NB4 (cell line): ENCODE measurements around the gene GPR153.

ENCODE experiments used
- DNase-seq: peaks from one replicate; pipeline ENCODE4 v3.0.0; 2010; ENCODE audit warnings: low read depth
- H3K4me3 ChIP-seq: one replicate; pipeline ENCODE4 v1.5.1; 2011; ENCODE audit warnings: mild to moderate bottlenecking, low read depth, low read length, moderate library complexity
- MYC ChIP-seq: IDR thresholded peaks from 2 replicates; pipeline ENCODE4 v1.6.1; 2011; ENCODE audit warnings: low read depth, low read length
- POLR2A ChIP-seq: IDR thresholded peaks from 2 replicates; pipeline ENCODE4 v1.6.1; 2011; ENCODE audit warnings: mild to moderate bottlenecking; ENCODE audit not compliant: insufficient read length; ENCODE audit errors: extremely low read depth
- TF ChIP-seq, protein P1 (sequence below): IDR thresholded peaks from one replicate; pipeline ENCODE4 v1.5.1; 2012; ENCODE audit warnings: low read depth, low read length
- TF ChIP-seq, protein P2 (sequence below): IDR thresholded peaks from 2 replicates; pipeline ENCODE4 v1.6.1; 2011; ENCODE audit warnings: low read depth, low read length

Gene GPR153

DNA sequence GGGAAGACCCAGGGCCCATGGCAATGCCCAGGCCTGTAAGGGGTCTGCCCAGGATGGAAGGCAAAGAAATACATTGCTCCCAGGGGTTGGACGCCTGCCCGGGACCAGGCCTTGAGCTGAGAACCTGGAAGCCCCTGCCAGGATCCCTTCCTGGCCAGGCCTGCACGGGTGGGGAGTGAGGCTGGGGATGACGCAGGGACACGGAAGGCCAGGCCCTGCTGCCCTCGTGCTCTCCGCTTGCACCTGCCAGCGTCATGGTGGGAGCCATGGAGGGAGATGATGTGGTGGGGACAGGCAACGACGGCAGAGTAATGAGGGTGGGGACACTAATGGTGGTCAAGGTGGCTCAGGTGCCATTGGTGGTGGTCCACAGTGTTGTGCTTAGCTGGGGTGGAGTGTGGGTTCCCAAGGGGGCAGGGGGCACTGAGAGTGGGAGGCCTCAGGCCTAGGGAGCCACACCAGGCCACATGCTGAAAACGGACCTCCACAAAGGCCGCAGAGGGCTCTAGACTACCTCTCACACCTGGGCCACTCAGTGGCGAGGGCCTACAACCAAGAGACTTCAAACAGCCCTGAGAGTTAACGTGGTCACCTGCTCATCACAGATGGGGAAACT is 12.6 kb downstream of the GPR153 start:
- H3K4me3 ChIP-seq: no peak overlapping the region
- DNase-seq: no peak
- TF ChIP-seq POLR2A (no peak), MYC (no peak)

DNA sequence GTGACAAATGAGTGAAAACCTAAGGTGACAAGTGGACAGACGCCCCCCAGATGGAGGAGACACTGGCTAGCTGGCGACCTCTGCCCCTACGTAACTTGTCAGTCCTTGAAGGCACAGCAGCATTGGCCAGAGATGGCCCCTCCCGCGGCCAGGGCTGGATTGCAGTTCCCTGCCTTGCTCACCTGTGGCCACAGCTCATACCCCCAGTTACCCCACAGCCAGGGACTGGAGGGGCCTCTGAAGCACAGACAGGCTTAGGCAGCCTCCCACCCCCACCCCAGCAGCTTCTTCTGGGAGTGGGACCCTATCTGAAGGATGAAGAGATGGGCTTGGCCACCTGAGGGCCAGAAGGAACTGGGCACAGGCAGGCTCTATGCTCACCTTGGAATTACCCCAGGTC is 13.2 kb downstream of the GPR153 start:
- TF ChIP-seq MYC: no peak
- TF ChIP-seq, protein P1, sequence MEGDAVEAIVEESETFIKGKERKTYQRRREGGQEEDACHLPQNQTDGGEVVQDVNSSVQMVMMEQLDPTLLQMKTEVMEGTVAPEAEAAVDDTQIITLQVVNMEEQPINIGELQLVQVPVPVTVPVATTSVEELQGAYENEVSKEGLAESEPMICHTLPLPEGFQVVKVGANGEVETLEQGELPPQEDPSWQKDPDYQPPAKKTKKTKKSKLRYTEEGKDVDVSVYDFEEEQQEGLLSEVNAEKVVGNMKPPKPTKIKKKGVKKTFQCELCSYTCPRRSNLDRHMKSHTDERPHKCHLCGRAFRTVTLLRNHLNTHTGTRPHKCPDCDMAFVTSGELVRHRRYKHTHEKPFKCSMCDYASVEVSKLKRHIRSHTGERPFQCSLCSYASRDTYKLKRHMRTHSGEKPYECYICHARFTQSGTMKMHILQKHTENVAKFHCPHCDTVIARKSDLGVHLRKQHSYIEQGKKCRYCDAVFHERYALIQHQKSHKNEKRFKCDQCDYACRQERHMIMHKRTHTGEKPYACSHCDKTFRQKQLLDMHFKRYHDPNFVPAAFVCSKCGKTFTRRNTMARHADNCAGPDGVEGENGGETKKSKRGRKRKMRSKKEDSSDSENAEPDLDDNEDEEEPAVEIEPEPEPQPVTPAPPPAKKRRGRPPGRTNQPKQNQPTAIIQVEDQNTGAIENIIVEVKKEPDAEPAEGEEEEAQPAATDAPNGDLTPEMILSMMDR: no peak
- no peak for TF ChIP-seq POLR2A
- TF ChIP-seq, protein P2, sequence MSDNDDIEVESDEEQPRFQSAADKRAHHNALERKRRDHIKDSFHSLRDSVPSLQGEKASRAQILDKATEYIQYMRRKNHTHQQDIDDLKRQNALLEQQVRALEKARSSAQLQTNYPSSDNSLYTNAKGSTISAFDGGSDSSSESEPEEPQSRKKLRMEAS: no peak
- H3K4me3 ChIP-seq: no peak overlapping the region
- no peak for DNase-seq

DNA sequence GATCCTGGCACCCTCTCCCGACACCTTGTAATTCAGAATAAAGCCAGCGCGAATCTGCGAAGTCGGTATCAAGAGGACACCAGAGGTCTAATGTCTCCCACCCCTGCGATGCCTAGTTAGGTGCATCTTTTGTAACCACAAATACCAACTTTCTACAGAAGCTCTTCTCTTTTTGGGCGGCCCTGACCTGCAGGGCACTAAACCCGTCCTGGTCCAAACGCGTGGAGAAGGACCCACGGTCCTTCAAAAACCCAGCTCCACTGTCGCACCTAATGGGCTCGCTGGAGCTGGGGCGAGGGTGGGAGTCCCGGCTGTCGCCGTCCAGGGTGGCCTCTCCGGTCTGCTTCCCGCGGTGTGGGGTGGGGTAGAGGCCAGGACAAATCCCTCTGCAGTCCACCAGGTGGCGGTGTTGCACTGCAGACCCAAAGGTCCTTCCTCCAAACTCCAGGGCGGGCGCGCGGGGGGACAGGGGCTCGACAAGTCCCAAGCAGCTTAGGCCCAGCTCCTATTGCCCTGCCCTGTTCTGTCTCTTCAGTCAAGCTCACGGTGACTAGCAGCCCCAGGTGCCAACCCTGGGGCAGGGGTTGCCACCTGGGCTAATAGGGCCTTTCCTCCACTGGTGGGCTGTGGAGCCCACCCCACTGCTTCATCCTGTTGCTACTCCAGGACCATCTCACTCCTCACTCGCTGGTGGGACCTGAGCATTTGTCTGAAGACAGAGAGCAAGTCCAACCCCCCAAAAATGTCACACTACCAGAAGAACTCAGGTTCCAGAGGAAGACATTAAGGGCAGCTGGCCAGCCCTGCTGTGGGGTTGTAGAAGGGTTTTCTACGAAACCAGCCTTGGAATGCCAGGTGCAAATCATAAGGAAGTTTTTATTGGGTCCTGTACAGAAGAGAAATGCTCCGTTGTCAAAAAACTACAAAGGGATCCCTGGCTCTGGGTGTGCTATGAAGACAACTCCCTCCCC is 14.1 kb downstream of the GPR153 start:
- peak; percentile 88 for DNase-seq
- H3K4me3 ChIP-seq: no peak overlapping the region
- TF ChIP-seq, protein P1: peak; percentile 72
- TF ChIP-seq MYC (no peak; the same call in 1 of the 2 replicates), POLR2A (no peak)
- TF ChIP-seq, protein P2: 0 out of 2 replicates have a peak, but pooled peaks have one; percentile 24

DNA sequence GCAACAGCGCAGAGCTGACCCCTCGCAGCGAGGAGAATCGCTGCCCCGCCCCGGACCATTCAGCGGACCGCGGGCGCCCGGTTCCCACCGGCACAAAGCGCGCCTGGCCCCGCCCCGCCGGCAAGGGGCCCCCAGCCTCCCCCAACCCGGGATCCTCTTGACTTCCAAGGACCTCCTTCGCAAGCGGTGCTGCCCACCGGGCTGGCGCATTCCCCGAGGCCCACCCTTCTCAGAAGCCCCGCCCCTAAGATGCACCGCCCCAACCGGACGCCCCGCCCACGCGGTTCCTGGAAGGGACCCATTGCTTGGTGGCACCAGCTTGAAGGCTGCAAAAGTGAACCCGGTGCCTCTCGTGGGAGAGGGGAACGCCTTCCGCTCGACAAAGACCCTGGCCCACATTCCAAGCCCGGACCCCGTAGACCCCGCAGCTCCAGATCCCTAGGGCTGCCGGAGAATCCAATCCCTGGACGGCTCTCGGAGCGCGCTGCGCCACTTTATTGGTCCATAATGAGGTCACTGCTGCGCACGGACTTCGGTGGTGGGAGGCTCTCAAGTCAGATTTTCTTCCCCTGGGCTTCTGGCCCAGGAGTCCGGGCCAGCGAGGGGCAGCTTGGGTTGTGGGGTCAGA is 14.9 kb downstream of the GPR153 start:
- no peak for TF ChIP-seq POLR2A
- TF ChIP-seq, protein P1: no peak
- TF ChIP-seq, protein P2: no peak
- TF ChIP-seq MYC: no peak

DNA sequence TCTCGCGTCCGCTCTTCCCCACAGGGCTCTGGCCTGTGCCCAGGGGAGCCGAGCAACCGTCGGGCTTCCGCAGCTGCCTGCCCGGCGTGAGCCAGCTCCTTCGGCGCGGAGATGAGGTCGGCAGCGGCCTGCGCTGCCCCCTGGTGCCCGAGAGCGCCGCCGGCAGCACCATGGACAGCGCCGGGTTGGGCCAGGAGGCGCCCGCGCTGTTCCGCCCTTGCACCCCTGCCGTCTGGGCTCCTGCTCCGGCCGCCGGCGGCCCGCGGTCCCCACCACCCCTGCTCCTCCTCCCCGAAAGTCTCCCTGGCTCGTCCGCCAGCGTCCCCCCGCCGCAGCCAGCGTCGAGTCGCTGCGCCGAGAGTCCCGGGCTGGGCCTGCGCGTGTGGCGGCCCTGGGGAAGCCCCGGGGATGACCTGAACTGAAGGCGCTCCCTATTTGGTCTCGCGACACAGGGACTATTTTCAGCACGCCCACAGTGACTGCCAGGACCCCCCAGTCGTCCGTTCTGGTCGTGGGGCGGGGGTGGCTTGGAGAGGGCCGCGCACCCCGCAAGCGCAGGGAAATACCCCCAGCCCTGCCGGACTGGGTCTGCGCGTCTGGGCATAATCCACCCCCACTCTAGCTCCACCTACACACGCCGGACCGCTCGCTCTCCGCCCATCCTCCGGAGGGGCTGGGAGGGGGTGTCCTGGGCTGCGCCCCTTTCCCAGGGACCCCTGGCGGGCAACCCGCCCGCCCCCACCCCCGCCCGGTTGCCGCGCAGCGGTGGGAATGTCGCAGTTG is 15.6 kb downstream of the GPR153 start:
- H3K4me3 ChIP-seq: no peak overlapping the region
- no peak for TF ChIP-seq POLR2A
- peak; percentile 56; the same call in 1 of the 2 replicates for TF ChIP-seq MYC
- TF ChIP-seq, protein P1: peak; percentile 85
- TF ChIP-seq, protein P2: peak; percentile 85
- peak; percentile 89 for DNase-seq

More for the DNA sequence above, 14.9 kb downstream of the GPR153 start:
- H3K4me3 ChIP-seq: no peak overlapping the region
- DNase-seq: no peak
